HG03139 (cell line): ENCODE data around the gene CUEDC2.

Experiments used
- ATAC-seq: cut with Tn5 transposase; IDR thresholded peaks from one replicate; pipeline ENCODE4 v1.9.1; 2021; ENCODE audit not compliant: unreplicated experiment

Gene CUEDC2

GRCh38 chr10:102411341-102412255 is 20.8 kb downstream of the CUEDC2 start:
- ATAC-seq: no peak

- no peak for ATAC-seq
Observed at GRCh38 chr10:102410429-102411073, 21.8 kb downstream of the CUEDC2 start.

GRCh38 chr10:102409604-102410428 is 22.6 kb downstream of the CUEDC2 start:
- ATAC-seq: no peak

- ATAC-seq: no peak
Observed at GRCh38 chr10:102408728-102409603, 23.4 kb downstream of the CUEDC2 start.

GRCh38 chr10:102408131-102408727 is 24.1 kb downstream of the CUEDC2 start:
- ATAC-seq: no peak

- no peak for ATAC-seq
Observed at GRCh38 chr10:102407425-102408130, 24.8 kb downstream of the CUEDC2 start.

GRCh38 chr10:102406815-102407214 is 25.6 kb downstream of the CUEDC2 start:
- no peak for ATAC-seq

GRCh38 chr10:102405632-102406031 is 26.7 kb downstream of the CUEDC2 start:
- ATAC-seq: no peak

GRCh38 chr10:102405108-102405571 is 27.2 kb downstream of the CUEDC2 start:
- no peak for ATAC-seq

GRCh38 chr10:102404361-102405107 is 27.8 kb downstream of the CUEDC2 start:
- ATAC-seq: no peak

- ATAC-seq: no peak
Observed at GRCh38 chr10:102403115-102403514, 29.3 kb downstream of the CUEDC2 start.

- no peak for ATAC-seq
Observed at GRCh38 chr10:102402512-102402896, 29.9 kb downstream of the CUEDC2 start.

GRCh38 chr10:102401735-102402511 is 30.5 kb downstream of the CUEDC2 start:
- no peak for ATAC-seq

- no peak for ATAC-seq
Observed at GRCh38 chr10:102401342-102401654, 31.1 kb downstream of the CUEDC2 start.

- ATAC-seq: no peak
Observed at GRCh38 chr10:102400598-102401341, 31.6 kb downstream of the CUEDC2 start.

GRCh38 chr10:102400076-102400475 is 32.3 kb downstream of the CUEDC2 start:
- ATAC-seq: no peak
